ENCODE measurements around the gene PCDH8.

DNA sequence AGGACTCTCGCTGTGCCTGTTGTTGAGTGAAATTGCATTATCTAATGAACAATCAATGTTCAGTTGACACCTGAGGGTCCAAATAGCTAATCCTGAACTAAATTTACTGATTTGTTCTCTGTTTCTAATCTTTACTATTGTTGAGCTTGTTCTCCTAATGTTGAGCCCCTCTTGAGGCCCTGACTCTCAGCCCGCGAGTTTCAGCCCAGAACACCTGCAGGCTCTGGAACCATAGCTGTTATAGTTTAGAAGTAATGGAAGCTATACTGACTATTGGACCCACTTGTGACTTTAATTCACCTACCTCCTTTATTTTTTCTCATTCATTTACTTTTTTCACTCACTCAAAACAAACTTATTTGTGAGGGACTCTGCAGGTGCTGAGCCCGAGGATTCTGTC is 20.6 kb upstream of the PCDH8 start:
- TF ChIP-seq, protein P1, sequence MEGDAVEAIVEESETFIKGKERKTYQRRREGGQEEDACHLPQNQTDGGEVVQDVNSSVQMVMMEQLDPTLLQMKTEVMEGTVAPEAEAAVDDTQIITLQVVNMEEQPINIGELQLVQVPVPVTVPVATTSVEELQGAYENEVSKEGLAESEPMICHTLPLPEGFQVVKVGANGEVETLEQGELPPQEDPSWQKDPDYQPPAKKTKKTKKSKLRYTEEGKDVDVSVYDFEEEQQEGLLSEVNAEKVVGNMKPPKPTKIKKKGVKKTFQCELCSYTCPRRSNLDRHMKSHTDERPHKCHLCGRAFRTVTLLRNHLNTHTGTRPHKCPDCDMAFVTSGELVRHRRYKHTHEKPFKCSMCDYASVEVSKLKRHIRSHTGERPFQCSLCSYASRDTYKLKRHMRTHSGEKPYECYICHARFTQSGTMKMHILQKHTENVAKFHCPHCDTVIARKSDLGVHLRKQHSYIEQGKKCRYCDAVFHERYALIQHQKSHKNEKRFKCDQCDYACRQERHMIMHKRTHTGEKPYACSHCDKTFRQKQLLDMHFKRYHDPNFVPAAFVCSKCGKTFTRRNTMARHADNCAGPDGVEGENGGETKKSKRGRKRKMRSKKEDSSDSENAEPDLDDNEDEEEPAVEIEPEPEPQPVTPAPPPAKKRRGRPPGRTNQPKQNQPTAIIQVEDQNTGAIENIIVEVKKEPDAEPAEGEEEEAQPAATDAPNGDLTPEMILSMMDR (conservative IDR thresholded peaks at IDR 0.05; ENCODE audit: low read depth in 2 of 2), result no peak
- TF ChIP-seq EZH2 (IDR thresholded peaks at IDR 0.05; ENCODE audit: low read depth, unreplicated experiment) (no peak), EZH2phosphoT487 (IDR thresholded peaks at IDR 0.05; ENCODE audit: unreplicated experiment) (no peak), POLR2AphosphoS5 (IDR thresholded peaks at IDR 0.05; ENCODE audit: low read depth) (no peak)
